SK-N-SH treated with all-trans-retinoic acid at 6 μM for 48 hours (cell line): Measurements from ENCODE around the gene NAALADL2.

ENCODE experiments used
- ZNF565 ChIP-seq: fragments of 450-650 bp; formaldehyde crosslinking; conservative IDR thresholded peaks from 2 replicates; pipeline ENCODE4 v1.5.0; 2020; ENCODE audit warnings: low read depth, mild to moderate bottlenecking, moderate library complexity
- TF ChIP-seq, protein P1 (sequence below): fragments of 250-450 bp; sonication (Bioruptor Pico); IDR thresholded peaks from 2 replicates; pipeline ENCODE4 v1.8.0; 2020; ENCODE audit warnings: mild to moderate bottlenecking, moderate library complexity, borderline replicate concordance

GRCh38 chr3:175150812-175151401 lies 291.8 kb downstream of the NAALADL2 start:
- TF ChIP-seq, protein P1, sequence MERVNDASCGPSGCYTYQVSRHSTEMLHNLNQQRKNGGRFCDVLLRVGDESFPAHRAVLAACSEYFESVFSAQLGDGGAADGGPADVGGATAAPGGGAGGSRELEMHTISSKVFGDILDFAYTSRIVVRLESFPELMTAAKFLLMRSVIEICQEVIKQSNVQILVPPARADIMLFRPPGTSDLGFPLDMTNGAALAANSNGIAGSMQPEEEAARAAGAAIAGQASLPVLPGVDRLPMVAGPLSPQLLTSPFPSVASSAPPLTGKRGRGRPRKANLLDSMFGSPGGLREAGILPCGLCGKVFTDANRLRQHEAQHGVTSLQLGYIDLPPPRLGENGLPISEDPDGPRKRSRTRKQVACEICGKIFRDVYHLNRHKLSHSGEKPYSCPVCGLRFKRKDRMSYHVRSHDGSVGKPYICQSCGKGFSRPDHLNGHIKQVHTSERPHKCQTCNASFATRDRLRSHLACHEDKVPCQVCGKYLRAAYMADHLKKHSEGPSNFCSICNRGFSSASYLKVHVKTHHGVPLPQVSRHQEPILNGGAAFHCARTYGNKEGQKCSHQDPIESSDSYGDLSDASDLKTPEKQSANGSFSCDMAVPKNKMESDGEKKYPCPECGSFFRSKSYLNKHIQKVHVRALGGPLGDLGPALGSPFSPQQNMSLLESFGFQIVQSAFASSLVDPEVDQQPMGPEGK = no peak
- no peak for TF ChIP-seq ZNF565 (CRISPR knock-in tag)
